Right ventricle myocardium inferior (tissue), 1 donor: ENCODE measurements around the gene TLE4. TPM values are rescaled to one million over a fixed set of nuclear protein-coding genes. Genes with fewer than 3 reads are reported as not detected.
"Not testable (repeated sequence)": the region's sequence is repeated elsewhere in the genome, so short reads cannot be mapped to it uniquely, and the experiment has no call there.

Experiments
- ATAC-seq: fragments of 200-7000 bp; cut with Tn5 transposase; one replicate; pipeline ENCODE4 v1.9.1; 2020; ENCODE audit warnings: mild to moderate bottlenecking, moderate library complexity
- DNase-seq: peaks from one replicate; pipeline ENCODE4 v3.0.0; 2021; ENCODE audit errors: missing footprints
- intact Hi-C: fragments of 100-400 bp; cut with DNase I; formaldehyde crosslinking; loops from one replicate; pipeline ENCODE4 v1.11.0; 2022
- total RNA-seq: library from RNA; stranded (reverse); fragmentation: NEBNext Ultra II Directional; extraction: Animal tissue kit (Norgen Biotek cat#: 25700); gene quantifications from one replicate; pipeline ENCODE4 v1.2.1, GENCODE V29; 2021
- donor health status: DM: no; HTN: yes; CAD: no; lungs with severe emphysema.

Gene TLE4
- total RNA-seq, 1 donor from 2014 or later = 12.1 TPM

DNA sequence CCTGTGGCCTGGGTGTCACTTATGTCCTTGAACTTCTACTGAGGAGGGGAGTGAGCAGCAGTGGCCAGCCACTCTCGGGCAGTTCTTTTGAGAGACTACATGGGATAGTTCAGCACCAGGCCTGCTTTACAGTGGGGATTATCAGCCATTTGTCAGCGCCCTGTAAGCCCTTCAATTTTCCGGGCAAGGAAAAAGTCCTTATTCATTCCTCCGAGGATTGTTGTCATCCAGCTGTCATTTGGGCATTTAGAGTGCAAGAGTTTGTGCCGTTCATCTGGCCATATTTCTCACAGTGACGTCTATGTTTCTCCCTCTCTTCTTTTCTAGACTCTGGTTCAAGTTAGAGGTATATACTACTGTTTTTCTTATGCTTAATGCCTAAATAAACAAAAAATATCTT is 172.8 kb downstream of the TLE4 start:
- intact Hi-C loops = no loop called here
- DNase-seq = no peak
- ATAC-seq = no peak

DNA sequence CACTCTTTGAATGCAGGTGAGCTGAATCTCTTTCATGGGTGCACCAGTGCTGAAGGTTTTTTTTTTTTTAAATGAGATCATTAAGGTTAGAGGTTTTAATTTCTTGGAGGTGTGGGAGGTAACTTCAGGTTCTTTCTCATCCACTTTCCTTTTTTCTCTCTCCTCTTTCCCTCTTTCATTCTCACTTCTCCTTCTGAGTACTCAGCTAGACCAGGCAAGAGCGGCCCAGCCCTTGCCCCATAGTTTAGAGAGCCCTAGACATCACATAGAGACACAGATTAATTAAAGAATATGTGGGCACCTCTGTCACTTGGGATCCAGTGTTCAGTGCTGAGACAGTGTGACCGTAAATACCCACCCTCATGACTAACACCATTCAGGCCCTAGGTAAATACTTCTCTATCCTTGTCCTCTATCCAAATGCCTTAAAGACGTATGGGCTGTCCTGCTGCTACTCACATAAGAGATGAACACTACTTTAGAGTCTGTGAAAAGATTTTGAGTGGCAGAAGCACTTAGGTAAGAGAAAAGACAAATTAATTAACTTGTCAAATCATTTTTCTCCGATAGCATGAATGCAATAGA is 174.1 kb downstream of the TLE4 start:
- ATAC-seq (no peak), DNase-seq (no peak)
- intact Hi-C loops = no loop called here

DNA sequence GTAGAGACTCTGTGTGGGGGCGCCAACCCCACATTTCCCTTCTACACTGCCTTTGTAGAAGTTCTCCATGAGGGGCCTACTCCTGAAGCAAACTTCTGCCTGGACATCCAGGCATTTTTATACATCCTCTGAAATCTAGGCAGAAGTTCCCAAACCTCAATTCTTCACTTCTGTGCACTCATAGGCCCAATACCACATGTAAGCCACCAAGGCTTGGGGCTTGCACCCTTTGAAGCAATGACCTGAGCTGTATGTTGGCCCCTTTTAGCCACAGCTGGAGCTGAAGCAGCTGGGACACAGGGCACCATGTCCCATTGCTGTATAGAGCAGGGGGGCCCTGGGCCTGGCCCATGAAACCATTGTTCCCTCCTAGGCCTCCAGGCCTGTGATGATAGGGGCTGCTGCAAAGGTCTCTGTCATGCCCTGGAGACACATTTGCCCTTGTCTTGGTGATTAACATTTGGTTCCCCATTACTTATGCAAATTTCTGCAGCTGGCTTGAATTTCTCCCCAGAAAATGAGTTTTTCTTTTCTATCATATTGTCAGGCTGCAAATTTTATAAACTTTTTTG is 180.2 kb downstream of the TLE4 start:
- intact Hi-C loops, DNase-seq, ATAC-seq: not testable (repeated sequence)

DNA sequence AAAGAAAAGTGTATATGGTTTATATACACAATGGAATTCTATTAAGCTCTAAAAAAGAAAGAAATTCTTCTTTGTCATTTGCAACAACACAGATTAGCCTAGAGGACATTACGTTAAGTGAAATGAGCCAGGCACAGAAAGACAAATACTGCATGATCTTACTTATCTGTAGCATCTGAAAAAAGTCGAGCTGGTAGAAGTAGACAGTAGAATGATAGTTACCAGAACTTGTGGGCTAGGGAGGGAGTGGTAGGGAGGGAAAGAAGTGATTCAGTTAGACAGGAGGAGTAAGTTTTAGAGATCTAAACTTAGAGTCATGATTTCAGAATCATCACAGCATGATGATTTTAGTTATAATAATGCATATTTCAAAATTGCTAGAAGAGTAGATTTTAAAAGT is 184.6 kb downstream of the TLE4 start:
- intact Hi-C loops = no loop called here
- ATAC-seq (no peak), DNase-seq (no peak)

DNA sequence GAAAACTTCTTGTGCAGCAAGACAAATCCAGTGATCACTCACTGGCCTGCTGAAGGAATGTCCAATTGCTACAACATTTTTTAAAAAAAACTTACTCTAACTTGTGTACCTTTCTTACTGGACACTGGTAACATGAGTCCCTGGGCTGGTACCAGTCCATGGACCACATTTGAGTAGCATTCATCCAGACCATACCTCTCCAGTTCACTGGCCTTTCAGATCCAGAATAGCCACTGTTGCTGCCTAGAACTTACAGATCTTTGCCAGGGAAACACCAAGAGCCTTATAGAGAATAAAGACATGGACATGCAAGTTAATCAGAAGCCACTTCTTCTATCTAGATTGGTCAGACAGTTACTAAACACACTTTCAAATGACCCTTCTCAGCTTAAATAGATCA is 185.3 kb downstream of the TLE4 start:
- ATAC-seq (no peak), DNase-seq (no peak)
- intact Hi-C loops = no loop called here

DNA sequence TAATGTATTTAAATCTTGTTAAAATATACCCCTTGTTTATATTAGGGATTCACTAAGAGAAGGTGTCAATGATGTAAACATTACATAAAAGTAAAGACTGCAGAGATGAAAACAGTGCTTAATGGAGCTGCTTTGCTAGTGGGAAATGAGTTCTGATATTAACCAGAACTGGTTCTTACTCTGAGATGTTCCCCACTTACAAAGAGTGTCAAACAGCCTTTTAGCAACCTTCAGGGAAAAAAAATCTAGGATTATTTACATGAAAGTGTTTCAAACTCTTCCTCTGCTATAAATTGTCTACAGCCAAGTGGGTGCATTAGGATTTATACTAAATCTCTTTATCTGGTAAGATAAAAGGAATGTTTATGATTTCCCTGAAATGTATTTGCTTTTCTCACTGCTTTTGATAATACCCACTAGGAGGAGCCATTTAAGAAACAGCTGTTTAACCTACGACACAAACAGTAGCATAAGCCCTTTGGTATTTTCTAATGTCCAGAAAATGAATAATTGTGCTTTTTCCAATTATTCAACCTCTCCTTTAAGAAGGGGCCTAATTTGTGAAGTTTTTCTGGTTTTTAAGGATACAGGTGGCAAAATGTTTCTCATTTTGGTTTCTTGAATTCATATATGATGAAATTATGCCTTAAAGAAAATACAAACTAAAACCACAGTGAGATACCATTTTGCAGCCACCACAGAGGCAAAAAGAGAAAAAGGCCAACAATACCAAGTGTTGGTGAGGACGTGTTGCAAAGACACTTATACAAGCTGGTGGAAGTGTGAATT is 186.3 kb downstream of the TLE4 start:
- no peak for DNase-seq
- no peak for ATAC-seq

DNA sequence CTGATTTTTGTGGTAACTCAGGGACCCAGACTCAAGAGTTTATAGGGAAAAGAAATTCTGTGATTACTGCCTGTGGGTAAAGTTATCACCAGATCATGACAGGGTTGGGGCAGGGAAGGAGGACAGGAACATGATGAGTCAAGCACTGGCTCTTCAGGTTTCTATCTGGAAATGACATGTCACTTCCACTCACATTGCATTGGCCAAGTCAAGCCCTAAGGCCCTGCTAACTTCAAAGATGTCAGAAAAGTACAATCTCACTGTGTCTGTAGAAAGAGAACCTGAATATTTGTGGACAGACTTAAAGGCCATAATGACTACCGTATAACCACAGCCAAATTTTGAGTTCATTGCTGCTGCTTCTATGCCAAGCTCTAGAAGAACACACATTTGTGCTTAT is 187.7 kb downstream of the TLE4 start:
- intact Hi-C loops = no loop called here
- ATAC-seq = no peak
- DNase-seq = no peak

More for the DNA sequence above, 186.3 kb downstream of the TLE4 start:
- intact Hi-C loops = no loop called here

DNA sequence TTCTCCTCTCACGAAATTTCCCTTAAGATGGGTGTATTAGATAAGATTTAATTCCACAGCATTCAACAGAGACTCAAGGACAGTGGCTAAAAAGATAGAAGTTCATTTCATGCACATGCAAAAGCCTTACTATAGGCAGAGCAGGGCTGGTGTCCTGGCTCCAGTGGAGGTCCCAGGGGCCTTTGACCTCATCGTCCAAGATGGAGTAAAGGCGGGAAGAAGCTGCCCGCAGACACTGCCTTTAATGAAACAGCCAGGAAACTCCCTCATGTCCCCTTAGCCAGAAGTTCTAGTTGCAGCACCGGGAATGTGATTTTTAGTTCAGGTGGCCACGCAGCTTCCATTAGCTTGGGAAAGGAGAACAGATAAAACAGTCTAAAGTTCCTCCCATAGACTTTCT is 190.3 kb downstream of the TLE4 start:
- intact Hi-C loops = no loop called here
- DNase-seq (no peak), ATAC-seq (no peak)

DNA sequence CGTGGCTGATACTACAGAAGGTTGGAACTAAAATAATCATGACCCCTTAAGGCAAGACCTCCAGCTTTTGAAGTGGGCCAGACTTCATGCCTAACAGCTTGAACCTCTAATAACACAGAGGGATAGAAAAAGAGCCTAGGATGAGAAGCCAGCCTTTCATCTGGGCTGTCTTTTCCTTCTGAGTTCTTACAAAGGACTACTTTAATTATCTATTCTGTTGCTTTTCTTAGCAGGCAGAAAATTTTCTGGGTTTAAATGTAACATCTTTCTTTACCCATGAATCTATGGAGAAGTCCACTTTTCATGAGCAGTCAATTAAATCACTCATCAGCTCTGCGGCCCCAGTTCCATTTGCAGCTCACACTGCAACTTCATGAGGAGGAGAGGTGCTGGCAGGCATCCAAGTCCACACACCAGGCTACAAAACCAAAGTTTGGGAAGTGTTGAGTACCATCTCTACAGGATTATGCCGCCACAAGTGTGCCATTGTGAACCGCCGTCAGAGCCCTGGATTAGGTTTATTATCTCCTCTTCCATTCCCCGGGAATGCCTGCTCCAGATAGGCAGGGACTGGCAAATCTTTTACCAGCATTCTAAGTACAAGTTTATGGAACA is 192.0 kb downstream of the TLE4 start:
- no peak for DNase-seq
- intact Hi-C loops = no loop called here
- ATAC-seq = no peak

DNA sequence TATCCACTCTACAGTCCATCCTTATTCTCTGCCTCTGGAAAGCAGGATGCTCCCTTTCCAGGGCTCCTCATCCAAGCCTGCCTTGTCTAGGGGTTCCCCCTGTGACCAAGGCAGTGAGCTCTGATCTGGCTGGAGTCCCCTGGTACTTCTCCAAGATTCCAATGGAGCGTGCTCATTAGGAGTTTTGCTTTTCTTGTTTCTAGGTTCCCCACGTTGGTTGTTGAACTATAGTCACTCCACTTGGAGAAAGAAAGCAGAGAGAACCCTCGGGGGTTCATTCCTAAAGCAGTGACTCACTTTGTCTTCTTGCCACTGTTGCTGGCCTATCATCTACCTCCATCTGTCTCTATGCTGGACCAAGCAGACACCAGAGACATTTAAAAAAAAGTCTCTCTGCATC is 192.6 kb downstream of the TLE4 start:
- ATAC-seq (peak; percentile 83), DNase-seq (no peak)
- intact Hi-C loops = no loop called here

DNA sequence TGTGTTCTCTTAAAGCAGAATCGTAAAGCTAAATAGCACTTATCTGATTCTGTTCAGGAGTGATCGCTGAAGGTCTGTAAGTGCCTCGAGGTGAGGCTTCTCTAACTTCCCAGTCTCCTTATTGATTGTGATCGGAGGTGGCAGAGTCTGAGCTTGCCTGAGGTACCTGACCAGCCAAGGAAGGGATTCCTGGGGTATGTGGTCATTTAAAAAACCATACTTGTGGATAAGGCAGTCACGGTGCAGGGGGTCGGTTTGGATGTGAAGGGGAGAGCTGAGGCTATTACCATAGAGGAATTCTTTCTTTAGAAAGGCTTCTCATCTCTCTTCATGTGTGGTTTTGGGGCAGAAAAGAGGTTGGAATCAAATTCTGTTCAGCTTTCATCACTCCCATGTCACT is 193.7 kb downstream of the TLE4 start:
- intact Hi-C loops = no loop called here
- DNase-seq = no peak

DNA sequence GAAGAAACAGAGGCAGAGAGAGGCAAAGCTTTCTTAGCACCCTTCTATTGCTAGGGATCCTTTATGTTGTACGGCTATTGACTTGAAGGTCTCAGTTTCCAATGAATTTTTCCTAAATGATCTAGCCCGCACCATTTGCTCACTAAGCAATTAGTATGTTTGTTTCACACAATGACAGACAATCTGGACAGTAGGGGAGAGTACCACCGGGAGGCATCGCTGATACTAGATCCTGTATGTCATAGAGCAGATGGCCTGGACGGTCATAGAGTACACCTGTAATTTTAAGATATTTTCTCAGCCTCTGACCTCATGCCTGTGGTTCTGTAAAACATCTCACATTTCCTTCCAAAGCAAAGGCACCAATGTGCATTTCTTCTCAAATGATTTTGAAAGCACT is 194.3 kb downstream of the TLE4 start:
- DNase-seq (no peak), ATAC-seq (no peak)

More for the DNA sequence above, 193.7 kb downstream of the TLE4 start:
- no peak for ATAC-seq

DNA sequence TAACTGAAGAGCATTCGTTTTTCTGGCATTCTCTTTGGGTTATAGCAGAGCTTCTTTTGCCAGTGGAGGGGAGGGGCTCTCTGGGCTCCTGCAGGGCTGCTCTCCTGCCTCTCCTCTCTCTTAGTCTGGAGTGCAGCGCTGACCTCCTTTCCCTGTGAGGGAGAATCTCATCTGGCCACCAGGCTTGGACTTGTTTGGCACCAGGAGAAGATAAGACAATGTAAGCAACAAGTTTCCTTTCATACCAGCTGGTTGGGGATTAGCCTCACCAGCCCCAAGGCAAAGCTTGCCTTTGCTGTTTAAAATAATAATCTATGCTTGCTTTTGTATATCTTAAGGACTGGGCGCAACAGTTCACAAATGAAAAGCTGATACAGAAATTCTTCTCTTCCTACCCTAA is 196.4 kb downstream of the TLE4 start:
- no peak for DNase-seq
- intact Hi-C loops = no loop called here
- ATAC-seq = peak; percentile 27

More for the DNA sequence above, 194.3 kb downstream of the TLE4 start:
- intact Hi-C loops = no loop called here

DNA sequence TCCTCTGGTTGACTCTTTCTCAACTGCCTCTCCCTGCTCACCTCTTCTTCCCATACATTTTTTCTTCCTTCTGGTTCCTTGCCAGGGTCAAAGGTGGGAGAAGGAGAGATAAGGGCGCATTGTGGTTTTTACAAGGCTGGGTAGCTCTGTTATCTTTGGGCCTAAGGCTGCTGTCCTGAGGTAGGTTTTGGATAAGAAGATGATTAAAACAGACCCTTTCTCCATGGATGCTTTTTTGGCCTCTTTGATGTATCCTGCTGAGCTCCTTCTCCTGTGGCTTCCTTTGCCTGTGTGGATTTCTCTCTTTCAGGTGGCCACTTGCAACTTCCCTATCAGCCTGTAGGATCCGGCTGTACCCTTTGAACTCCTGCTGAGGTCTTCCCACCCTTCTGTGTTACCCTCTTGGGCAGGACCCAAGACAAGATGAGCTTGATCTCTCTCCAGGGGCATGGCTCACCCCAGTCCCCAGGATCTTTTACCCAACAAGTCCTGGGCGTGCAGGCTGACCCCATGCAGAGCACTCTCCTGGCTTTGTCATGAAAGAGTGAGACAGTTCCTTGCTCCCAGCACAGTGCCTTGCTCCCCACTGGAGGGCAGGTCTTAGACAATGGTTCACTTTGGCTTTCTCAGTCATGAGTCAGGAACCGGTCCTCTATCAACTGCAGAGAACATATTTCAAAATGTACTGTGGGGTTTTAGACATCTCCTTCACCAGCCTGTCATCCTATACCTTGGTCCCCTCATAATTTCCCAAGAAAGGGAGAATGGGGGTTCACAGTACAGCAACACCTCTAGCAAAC is 197.9 kb downstream of the TLE4 start:
- intact Hi-C loops = no loop called here
- no peak for ATAC-seq
- DNase-seq = no peak

DNA sequence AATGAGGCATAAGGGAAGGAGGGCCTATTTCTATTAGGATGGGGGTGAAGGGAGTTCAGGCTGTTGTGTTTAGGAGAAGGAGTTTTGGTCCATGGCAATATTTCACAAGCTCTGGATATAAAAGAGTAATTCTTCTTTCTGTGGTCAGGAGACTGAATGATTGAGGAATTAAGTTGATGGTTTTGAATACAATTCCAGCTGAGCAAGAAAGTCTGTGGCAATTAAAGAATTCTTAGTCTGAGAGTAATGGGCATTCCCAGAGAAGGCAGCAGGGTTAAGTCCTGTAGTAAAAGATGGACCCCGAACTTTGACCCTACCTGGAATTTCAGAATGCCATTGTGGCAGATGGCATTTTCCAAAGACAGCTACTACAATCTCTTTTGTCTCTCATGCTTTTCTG is 202.6 kb downstream of the TLE4 start:
- DNase-seq (no peak), ATAC-seq (no peak)
- intact Hi-C loops = no loop called here
